ENCODE results near the gene PFN3. TPM values are rescaled to one million over a fixed set of nuclear protein-coding genes. Genes with fewer than 3 reads are reported as not detected.
A peak's percentile ranks its signal among the peaks of the same experiment; 100 is the strongest.

PFN3 gene
- total RNA-seq, 1 donor from 2014 or later = not detected

- DNase-seq (ENCODE audit: low read depth in 2 of 2) = no peak
Observed at GRCh38 chr5:177438468-177438867, 38.0 kb upstream of the PFN3 start.

GRCh38 chr5:177437623-177438022, 37.2 kb upstream of the PFN3 start:
- no peak for DNase-seq (ENCODE audit: low read depth in 2 of 2)

GRCh38 chr5:177435847-177436536, 35.5 kb upstream of the PFN3 start:
- no peak for DNase-seq (ENCODE audit: low read depth in 2 of 2)

- no peak for DNase-seq (ENCODE audit: low read depth in 2 of 2)
Observed at GRCh38 chr5:177434942-177435738, 34.7 kb upstream of the PFN3 start.

- DNase-seq (ENCODE audit: low read depth in 2 of 2) = peak in 1 of 2 donors; percentile 21
Observed at GRCh38 chr5:177434437-177434836, 34.0 kb upstream of the PFN3 start.

- DNase-seq (ENCODE audit: low read depth in 2 of 2) = no peak
Observed at GRCh38 chr5:177433658-177434217, 33.3 kb upstream of the PFN3 start.

- no peak for DNase-seq (ENCODE audit: low read depth in 2 of 2)
Observed at GRCh38 chr5:177432839-177433657, 32.6 kb upstream of the PFN3 start.

GRCh38 chr5:177432143-177432838, 31.8 kb upstream of the PFN3 start:
- DNase-seq (ENCODE audit: low read depth in 2 of 2) = no peak

- peak in 1 of 2 donors; percentile 18 for DNase-seq (ENCODE audit: low read depth in 2 of 2)
Observed at GRCh38 chr5:177431317-177432142, 31.1 kb upstream of the PFN3 start.

GRCh38 chr5:177430972-177431316, 30.5 kb upstream of the PFN3 start:
- no peak for DNase-seq (ENCODE audit: low read depth in 2 of 2)

- DNase-seq (ENCODE audit: low read depth in 2 of 2) = no peak
Observed at GRCh38 chr5:177430140-177430951, 29.9 kb upstream of the PFN3 start.

GRCh38 chr5:177429248-177430040, 29.0 kb upstream of the PFN3 start:
- no peak for DNase-seq (ENCODE audit: low read depth in 2 of 2)

GRCh38 chr5:177428574-177429217, 28.2 kb upstream of the PFN3 start:
- DNase-seq (ENCODE audit: low read depth in 2 of 2) = no peak

- DNase-seq (ENCODE audit: low read depth in 2 of 2) = no peak
Observed at GRCh38 chr5:177427919-177428573, 27.6 kb upstream of the PFN3 start.

- DNase-seq (ENCODE audit: low read depth in 2 of 2) = no peak
Observed at GRCh38 chr5:177427211-177427822, 26.9 kb upstream of the PFN3 start.

GRCh38 chr5:177426566-177427210, 26.2 kb upstream of the PFN3 start, which contains the start of gene GRK6:
Gene GRK6 (plus strand): TSS chr5:177426676. CDS start chr5:177426846, 170 bp downstream.
- no peak for DNase-seq (ENCODE audit: low read depth in 2 of 2)

Data from dermis microvascular lymphatic vessel endothelial cell (primary cell).